Left lung (tissue), 10 donors: Measurements from ENCODE around the gene ARHGAP40. TPM values are rescaled to one million over a fixed set of nuclear protein-coding genes. Genes with fewer than 3 reads are reported as not detected.

ENCODE experiments used
- ATAC-seq: fragments of 200-7000 bp; cut with Tn5 transposase; one replicate; pipeline ENCODE4 v1.9.1; 2020; ENCODE audit warnings: moderate library complexity
- DNase-seq, 4 donors: peaks; one replicate each; pipeline ENCODE4 v3.0.0-alpha.2; 2013 to 2020
- H3K27ac ChIP-seq, 2 donors: fragments of 200-600 bp; sonication (generic) in 1 of 2; one replicate each; pipeline versions ENCODE4 v1.5.0 to v1.8.0; 2020 to 2021
- H3K27me3 ChIP-seq, 2 donors: fragments of 200-600 bp; sonication (generic) in 1 of 2; one replicate each; pipeline versions ENCODE4 v1.5.0 to v1.8.0; 2020 to 2021
- H3K36me3 ChIP-seq, 2 donors: fragments of 200-600 bp; sonication (generic) in 1 of 2; one replicate each; pipeline versions ENCODE4 v1.5.0 to v1.8.0; 2020 to 2021
- H3K4me1 ChIP-seq, 2 donors: fragments of 200-600 bp; one replicate each; pipeline ENCODE4 v1.8.0; 2021
- H3K4me3 ChIP-seq, 2 donors: fragments of 200-600 bp; sonication (generic) in 1 of 2; one replicate each; pipeline versions ENCODE4 v1.5.0 to v1.8.0; 2020 to 2021; ENCODE audit warnings: mild to moderate bottlenecking in 1 of 2
- H3K9me3 ChIP-seq, 2 donors: fragments of 200-600 bp; sonication (generic) in 1 of 2; one replicate each; pipeline versions ENCODE4 v1.5.0 to v1.8.0; 2020 to 2021
- CTCF ChIP-seq, 2 donors: fragments of 200-600 bp; sonication (generic) in 1 of 2; IDR thresholded peaks; one replicate each; pipeline versions ENCODE4 v1.5.0 to v1.8.0; 2021; ENCODE audit warnings: antibody characterized with exemption in 2 of 2
- intact Hi-C, 2 donors: fragments of 100-400 bp; cut with DNase I; formaldehyde crosslinking; loops; one replicate each; pipeline versions ENCODE4 v1.11.2 to v1.14.2; 2022
- polyA plus RNA-seq, 6 donors: library from polyadenylated mRNA; unstranded; fragments of 120-200 nt; gene quantifications; one replicate each; pipeline ENCODE4 v1.2.1, GENCODE V29; 2013; ENCODE audit not compliant: insufficient read length in 6 of 6
- total RNA-seq, 2 donors: library from RNA; stranded (reverse); fragmentation: NEBNext Ultra II Directional; extraction: Animal tissue kit (Norgen Biotek cat#: 25700); gene quantifications; one replicate each; pipeline ENCODE4 v1.2.1, GENCODE V29; 2021
- donor health status: DM: no; HTN: yes; CAD: no.
- donor health status: DM: no; HTN: no; CAD: no.

The ARHGAP40 gene
- total and polyA plus RNA-seq, 8 donors, result 0.13 to 0.62 (median 0.44) TPM; not detected in 1

GRCh38 chr20:38685853-38686473 is 84.4 kb downstream of the ARHGAP40 start:
- Histone ChIP-seq H3K27me3 (peaks cover 0 to 85% of the 10 kb centered on the region in 2 donors), H3K27ac (no peak overlapping the region), H3K4me1 (no peaks in the 10 kb centered on the region), H3K36me3 (no peaks in the 10 kb centered on the region), H3K9me3 (no peaks in the 10 kb centered on the region), H3K4me3 (no peak overlapping the region)
- no peak for TF ChIP-seq CTCF (IDR thresholded peaks at IDR 0.05)
- ATAC-seq (peak; percentile 70), DNase-seq (peak in 3 of 4 donors; percentile 46 to 70 (median 57))
- intact Hi-C loops, result no loop called here

- ATAC-seq, result peak; percentile 73
- H3K36me3 ChIP-seq, result no peaks in the 10 kb centered on the region
- no peak overlapping the region for H3K27ac ChIP-seq
- no peaks in the 10 kb centered on the region for H3K9me3 ChIP-seq
- peaks cover 0 to 51% of the 10 kb centered on the region in 2 donors for H3K27me3 ChIP-seq
- H3K4me3 ChIP-seq, result no peak overlapping the region
- intact Hi-C loops, result no loop called here
- no peaks in the 10 kb centered on the region for H3K4me1 ChIP-seq
- DNase-seq, result peak in 2 of 4 donors; percentile 48 to 77
- TF ChIP-seq CTCF (IDR thresholded peaks at IDR 0.05), result no peak
Measured at GRCh38 chr20:38692436-38693411, 91.1 kb downstream of the ARHGAP40 start.

GRCh38 chr20:38697306-38697705 is 95.7 kb downstream of the ARHGAP40 start:
- peaks cover 0 to 52% of the 10 kb centered on the region in 2 donors for H3K27me3 ChIP-seq
- no peaks in the 10 kb centered on the region for H3K9me3 ChIP-seq
- no peak for TF ChIP-seq CTCF (IDR thresholded peaks at IDR 0.05)
- no peaks in the 10 kb centered on the region for H3K4me1 ChIP-seq
- no peaks in the 10 kb centered on the region for H3K36me3 ChIP-seq
- no peak for ATAC-seq
- no peak overlapping the region for H3K4me3 ChIP-seq
- no peak overlapping the region for H3K27ac ChIP-seq
- no peak for DNase-seq
- intact Hi-C loops, result no loop called here

GRCh38 chr20:38698541-38698940 is 96.9 kb downstream of the ARHGAP40 start:
- intact Hi-C loops, result no loop called here
- H3K4me1 ChIP-seq, result no peaks in the 10 kb centered on the region
- H3K4me3 ChIP-seq, result no peak overlapping the region
- no peak for TF ChIP-seq CTCF (IDR thresholded peaks at IDR 0.05)
- ATAC-seq (no peak), DNase-seq (no peak)
- no peak overlapping the region for H3K27ac ChIP-seq
- H3K27me3 ChIP-seq, result peaks cover 0 to 65% of the 10 kb centered on the region in 2 donors
- H3K36me3 ChIP-seq, result no peaks in the 10 kb centered on the region
- H3K9me3 ChIP-seq, result no peaks in the 10 kb centered on the region

- H3K27me3 ChIP-seq, result peaks cover 0 to 80% of the 10 kb centered on the region in 2 donors
- H3K27ac ChIP-seq, result no peak overlapping the region
- H3K36me3 ChIP-seq, result no peaks in the 10 kb centered on the region
- no peaks in the 10 kb centered on the region for H3K9me3 ChIP-seq
- DNase-seq (no peak), ATAC-seq (no peak)
- no peak overlapping the region for H3K4me3 ChIP-seq
- H3K4me1 ChIP-seq, result no peaks in the 10 kb centered on the region
- intact Hi-C loops, result no loop called here
- TF ChIP-seq CTCF (IDR thresholded peaks at IDR 0.05), result no peak
Measured at GRCh38 chr20:38700141-38700540, 98.5 kb downstream of the ARHGAP40 start.
